Smooth muscle cell (in vitro differentiated cells): ENCODE data around the gene DSCAM. TPM values are rescaled to one million over a fixed set of nuclear protein-coding genes. Genes with fewer than 3 reads are reported as not detected.

Source experiments
- DNase-seq: peaks from one replicate; lab custom pipeline; 2025; ENCODE audit not compliant: unreplicated experiment; lab: John Stamatoyannopoulos, UW
- H2AFZ ChIP-seq: fragments of 200-600 bp; sonication (generic); 2 replicates; pipeline ENCODE4 v1.6.0; 2016; ENCODE audit warnings: antibody characterized with exemption, low read depth, mild to moderate bottlenecking
- H3F3A ChIP-seq: fragments of 200-600 bp; sonication (generic); 2 replicates; pipeline ENCODE4 v1.6.0; 2017; ENCODE audit warnings: antibody characterized with exemption, low read depth
- H3K27ac ChIP-seq: fragments of 200-600 bp; sonication (generic); 2 replicates; pipeline ENCODE4 v1.5.1; 2016; ENCODE audit warnings: low read depth, mild to moderate bottlenecking
- H3K27me3 ChIP-seq: fragments of 200-600 bp; sonication (generic); 2 replicates; pipeline ENCODE4 v1.6.1; 2016; ENCODE audit warnings: low read depth, mild to moderate bottlenecking
- H3K36me3 ChIP-seq: fragments of 200-600 bp; sonication (generic); 2 replicates; pipeline ENCODE4 v1.5.1; 2016; ENCODE audit warnings: low read depth
- H3K4me1 ChIP-seq: fragments of 200-600 bp; sonication (generic); 2 replicates; pipeline ENCODE4 v1.5.1; 2016; ENCODE audit warnings: low read depth
- H3K4me2 ChIP-seq: fragments of 200-600 bp; sonication (generic); 2 replicates; pipeline ENCODE4 v1.6.0; 2016; ENCODE audit warnings: mild to moderate bottlenecking
- H3K4me3 ChIP-seq: fragments of 200-600 bp; sonication (generic); 2 replicates; pipeline ENCODE4 v1.5.1; 2016; ENCODE audit warnings: mild to moderate bottlenecking
- H3K79me2 ChIP-seq: fragments of 200-600 bp; sonication (generic); 2 replicates; pipeline ENCODE4 v1.6.0; 2016; ENCODE audit warnings: low read depth, mild to moderate bottlenecking
- H3K9ac ChIP-seq: fragments of 200-600 bp; sonication (generic); 2 replicates; pipeline ENCODE4 v1.6.0; 2016; ENCODE audit warnings: low read depth
- H3K9me3 ChIP-seq: fragments of 200-600 bp; sonication (generic); replicated peaks from 2 replicates; pipeline ENCODE4 v1.5.1; 2016; ENCODE audit warnings: low read depth
- H4K20me1 ChIP-seq: fragments of 200-600 bp; sonication (generic); 2 replicates; pipeline ENCODE4 v1.6.0; 2016; ENCODE audit warnings: low read depth
- CTCF ChIP-seq: fragments of 200-600 bp; sonication (generic); IDR thresholded peaks from 2 replicates; pipeline ENCODE4 v1.5.1; 2017; ENCODE audit warnings: borderline replicate concordance, mild to moderate bottlenecking, antibody characterized with exemption; ENCODE audit not compliant: insufficient read depth, poor library complexity, severe bottlenecking
- WGBS: methylation state at CpG from one replicate; pipeline ENCODE4 v1.1.7; 2016; ENCODE audit warnings: low lambda C conversion rate; 5-methylcytosine and 5-hydroxymethylcytosine counted together
- polyA plus RNA-seq: library from polyadenylated mRNA; unstranded; fragments of >200 nt; fragmentation: Nextera tagmentation; extraction: Ambion mirVana; gene quantifications from 2 replicates; pipeline ENCODE4 v1.2.1, GENCODE V29; 2016
- total RNA-seq: library from RNA; depleted of rRNA; stranded (reverse); fragments of >200 nt; gene quantifications from 2 replicates; pipeline ENCODE4 v1.2.3, GENCODE V29; 2014

Gene DSCAM
- total and polyA plus RNA-seq, 2 experiments from 2014 or later = not detected

GRCh38 chr21:40668555-40669275 is 178.2 kb downstream of the DSCAM start:
- no peaks in the 10 kb centered on the region for H3K27me3 ChIP-seq
- H3K27ac ChIP-seq = no peak overlapping the region
- no peaks in the 10 kb centered on the region for H3K36me3 ChIP-seq
- no peak overlapping the region for H3K4me2 ChIP-seq
- H3K79me2 ChIP-seq = no peaks in the 10 kb centered on the region
- no peak overlapping the region for H3K4me3 ChIP-seq
- H3K4me1 ChIP-seq = no peaks in the 10 kb centered on the region
- H3F3A ChIP-seq = no peaks in the 10 kb centered on the region
- WGBS = 61% methylated on average over 5 of the region's 5 CpGs
- no peak overlapping the region for H2AFZ ChIP-seq
- no peaks in the 10 kb centered on the region for H4K20me1 ChIP-seq
- H3K9me3 ChIP-seq = no peaks in the 10 kb centered on the region
- H3K9ac ChIP-seq = no peak overlapping the region
- no peak for DNase-seq
- TF ChIP-seq CTCF = no peak

GRCh38 chr21:40667967-40668366 is 179.0 kb downstream of the DSCAM start:
- no peaks in the 10 kb centered on the region for H4K20me1 ChIP-seq
- no peak for DNase-seq
- H3K9me3 ChIP-seq = no peaks in the 10 kb centered on the region
- no peaks in the 10 kb centered on the region for H3K79me2 ChIP-seq
- H3K4me2 ChIP-seq = no peak overlapping the region
- no peaks in the 10 kb centered on the region for H3K4me1 ChIP-seq
- no peaks in the 10 kb centered on the region for H3F3A ChIP-seq
- no peak overlapping the region for H3K9ac ChIP-seq
- no peak overlapping the region for H3K27ac ChIP-seq
- H3K27me3 ChIP-seq = no peaks in the 10 kb centered on the region
- H3K36me3 ChIP-seq = no peaks in the 10 kb centered on the region
- 83% methylated on average over 1 of the region's 1 CpG for WGBS
- TF ChIP-seq CTCF = no peak
- H3K4me3 ChIP-seq = no peak overlapping the region
- H2AFZ ChIP-seq = no peak overlapping the region

- WGBS = 94% methylated on average over 2 of the region's 2 CpGs
- H4K20me1 ChIP-seq = no peaks in the 10 kb centered on the region
- no peaks in the 10 kb centered on the region for H3K4me1 ChIP-seq
- H3K9ac ChIP-seq = no peak overlapping the region
- no peak overlapping the region for H2AFZ ChIP-seq
- no peaks in the 10 kb centered on the region for H3K27me3 ChIP-seq
- no peaks in the 10 kb centered on the region for H3K36me3 ChIP-seq
- H3K79me2 ChIP-seq = no peaks in the 10 kb centered on the region
- no peak overlapping the region for H3K4me2 ChIP-seq
- no peak for DNase-seq
- H3K4me3 ChIP-seq = no peak overlapping the region
- no peak for TF ChIP-seq CTCF
- H3F3A ChIP-seq = no peaks in the 10 kb centered on the region
- no peak overlapping the region for H3K27ac ChIP-seq
- no peaks in the 10 kb centered on the region for H3K9me3 ChIP-seq
Observed at GRCh38 chr21:40662889-40663288, 184.1 kb downstream of the DSCAM start.

- Histone ChIP-seq H3K27ac (no peak overlapping the region), H3K4me1 (no peaks in the 10 kb centered on the region), H3K9me3 (no peaks in the 10 kb centered on the region), H2AFZ (no peak overlapping the region), H3K36me3 (no peaks in the 10 kb centered on the region), H3F3A (no peaks in the 10 kb centered on the region), H3K79me2 (no peaks in the 10 kb centered on the region), H4K20me1 (no peaks in the 10 kb centered on the region), H3K4me2 (no peak overlapping the region), H3K9ac (no peak overlapping the region), H3K27me3 (no peaks in the 10 kb centered on the region), H3K4me3 (no peak overlapping the region)
- 65% methylated on average over 3 of the region's 3 CpGs for WGBS
- no peak for TF ChIP-seq CTCF
- DNase-seq = no peak
Observed at GRCh38 chr21:40660461-40660860, 186.5 kb downstream of the DSCAM start.
